GM12875 (cell line): Measurements from ENCODE around the gene AGAP1.

Experiments
- H3K4me3 ChIP-seq: one replicate; pipeline ENCODE4 v1.5.1; 2011; ENCODE audit warnings: low read depth, low read length, control low read depth
- TF ChIP-seq, protein P1 (sequence below): IDR thresholded peaks from 2 replicates; pipeline ENCODE4 v1.5.1; 2011; ENCODE audit warnings: low read depth, mild to moderate bottlenecking, control low read depth, inconsistent platforms, low read length, moderate library complexity, borderline replicate concordance; ENCODE audit not compliant: insufficient read depth

The AGAP1 gene

DNA sequence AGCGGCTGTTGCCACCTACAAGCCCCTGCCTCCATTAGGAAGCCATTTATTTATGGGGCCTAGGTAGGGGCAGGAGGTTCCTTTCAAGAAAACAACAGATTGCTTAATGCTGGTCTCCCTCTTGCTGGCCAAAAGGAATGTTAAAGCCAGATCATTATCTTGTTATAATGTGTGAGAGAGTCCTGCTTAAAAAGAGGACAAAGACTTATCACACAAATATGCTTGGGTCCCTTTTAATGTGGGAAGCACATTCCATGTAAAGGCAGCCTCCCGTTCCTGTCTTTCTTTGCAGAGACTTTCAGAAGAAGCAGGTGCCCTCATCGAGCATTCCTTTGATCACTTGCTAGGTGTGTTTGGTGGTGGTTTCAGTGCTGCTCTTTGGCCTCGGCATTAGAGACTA, 76.4 kb downstream of the AGAP1 start:
- no peak overlapping the region for H3K4me3 ChIP-seq
- TF ChIP-seq, protein P1, sequence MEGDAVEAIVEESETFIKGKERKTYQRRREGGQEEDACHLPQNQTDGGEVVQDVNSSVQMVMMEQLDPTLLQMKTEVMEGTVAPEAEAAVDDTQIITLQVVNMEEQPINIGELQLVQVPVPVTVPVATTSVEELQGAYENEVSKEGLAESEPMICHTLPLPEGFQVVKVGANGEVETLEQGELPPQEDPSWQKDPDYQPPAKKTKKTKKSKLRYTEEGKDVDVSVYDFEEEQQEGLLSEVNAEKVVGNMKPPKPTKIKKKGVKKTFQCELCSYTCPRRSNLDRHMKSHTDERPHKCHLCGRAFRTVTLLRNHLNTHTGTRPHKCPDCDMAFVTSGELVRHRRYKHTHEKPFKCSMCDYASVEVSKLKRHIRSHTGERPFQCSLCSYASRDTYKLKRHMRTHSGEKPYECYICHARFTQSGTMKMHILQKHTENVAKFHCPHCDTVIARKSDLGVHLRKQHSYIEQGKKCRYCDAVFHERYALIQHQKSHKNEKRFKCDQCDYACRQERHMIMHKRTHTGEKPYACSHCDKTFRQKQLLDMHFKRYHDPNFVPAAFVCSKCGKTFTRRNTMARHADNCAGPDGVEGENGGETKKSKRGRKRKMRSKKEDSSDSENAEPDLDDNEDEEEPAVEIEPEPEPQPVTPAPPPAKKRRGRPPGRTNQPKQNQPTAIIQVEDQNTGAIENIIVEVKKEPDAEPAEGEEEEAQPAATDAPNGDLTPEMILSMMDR: no peak

DNA sequence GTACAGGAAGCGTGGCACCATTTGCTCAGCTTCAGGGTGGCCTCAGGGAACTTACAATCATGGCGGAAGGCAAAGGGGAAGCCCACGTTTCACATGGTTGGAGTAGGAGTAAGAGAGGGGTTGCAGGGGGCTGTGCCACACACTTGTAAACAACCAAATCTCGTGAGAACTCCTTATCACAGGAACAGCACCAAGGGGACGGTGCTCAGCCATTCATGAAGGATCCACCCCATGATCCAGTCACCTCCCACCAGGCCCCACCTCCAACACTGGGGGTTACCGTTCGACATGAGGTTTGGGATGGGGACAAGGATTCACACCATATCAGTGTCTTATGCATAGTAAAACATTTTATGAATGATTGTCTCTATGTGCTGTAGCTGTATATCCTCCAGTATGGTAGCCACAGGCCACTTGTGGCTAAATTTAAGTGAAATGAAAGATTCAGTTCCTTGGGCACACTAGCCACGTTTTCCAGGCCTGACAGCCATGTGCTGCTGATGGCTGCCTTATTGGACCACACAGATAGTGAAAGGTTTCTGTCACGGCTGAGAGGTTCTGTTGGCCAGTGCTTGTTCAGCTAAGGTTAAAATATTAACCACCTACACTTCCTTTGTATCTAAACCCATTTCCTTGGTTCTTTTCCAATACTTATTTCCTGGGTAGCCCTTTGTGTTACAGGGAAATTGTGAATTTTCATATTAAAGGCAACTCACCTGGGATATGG, 77.3 kb downstream of the AGAP1 start:
- H3K4me3 ChIP-seq: no peak overlapping the region
- TF ChIP-seq, protein P1: no peak

DNA sequence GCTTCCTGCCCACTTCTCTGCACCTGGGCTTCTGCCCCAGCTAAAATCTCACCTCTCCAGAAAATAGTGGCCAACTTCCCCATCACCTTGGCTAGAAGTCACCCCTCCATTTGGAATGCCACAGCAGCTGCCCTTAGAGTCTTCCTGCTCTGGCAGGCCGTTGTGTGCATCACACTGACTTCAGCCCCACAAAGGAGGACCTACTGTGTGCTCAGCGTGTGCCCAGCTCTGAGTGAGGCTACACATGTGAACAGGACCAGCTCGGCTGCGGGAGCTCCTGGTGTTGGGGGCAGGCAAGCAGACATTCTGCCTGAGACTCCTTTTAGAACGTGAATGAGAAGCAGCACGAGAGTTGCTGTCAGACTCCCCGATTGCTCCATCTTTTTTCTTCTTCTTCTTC, 78.7 kb downstream of the AGAP1 start:
- TF ChIP-seq, protein P1: no peak
- H3K4me3 ChIP-seq: no peak overlapping the region

DNA sequence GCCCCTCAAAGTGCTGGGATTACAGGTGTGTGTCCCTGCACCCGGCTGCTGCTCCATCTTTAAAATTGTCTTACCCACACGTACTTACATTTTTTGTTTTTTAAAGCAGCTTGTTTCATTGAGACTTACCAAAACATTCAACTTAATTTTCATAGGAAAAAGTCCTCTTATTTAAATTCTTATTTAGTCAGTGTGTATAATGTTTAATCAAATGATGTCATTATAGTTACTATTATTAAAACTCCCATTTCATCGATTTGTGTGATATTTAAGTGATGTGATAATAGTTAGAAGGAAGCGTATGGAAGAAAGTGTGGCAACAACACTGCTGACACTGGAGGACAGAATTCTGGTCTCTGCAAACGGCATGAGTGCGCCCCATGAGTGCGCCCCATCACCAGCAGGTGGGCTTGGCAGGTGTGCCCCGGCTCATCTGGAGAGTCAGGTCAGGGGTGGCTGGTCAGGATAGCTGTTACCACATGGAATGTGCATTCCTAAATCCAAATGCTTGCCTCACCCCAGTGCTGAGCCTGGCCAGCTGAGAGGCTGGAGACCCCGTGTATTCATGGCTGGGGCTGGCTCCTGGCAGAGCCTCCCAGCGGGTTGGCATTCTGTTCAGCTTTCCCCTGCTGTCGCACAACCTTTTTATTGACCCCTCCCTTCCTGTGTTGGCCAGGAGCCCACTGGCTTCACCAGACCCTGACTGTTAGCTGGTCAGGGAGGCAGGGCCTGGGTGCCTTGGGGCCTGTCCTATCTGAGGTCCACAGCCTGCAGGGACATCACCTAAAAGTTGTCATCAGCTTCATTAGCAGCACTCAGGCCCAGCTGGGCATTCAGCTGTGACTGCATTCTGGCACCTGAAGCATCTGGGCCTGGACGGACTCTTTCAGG, 79.7 kb downstream of the AGAP1 start:
- TF ChIP-seq, protein P1: no peak
- H3K4me3 ChIP-seq: no peak overlapping the region

DNA sequence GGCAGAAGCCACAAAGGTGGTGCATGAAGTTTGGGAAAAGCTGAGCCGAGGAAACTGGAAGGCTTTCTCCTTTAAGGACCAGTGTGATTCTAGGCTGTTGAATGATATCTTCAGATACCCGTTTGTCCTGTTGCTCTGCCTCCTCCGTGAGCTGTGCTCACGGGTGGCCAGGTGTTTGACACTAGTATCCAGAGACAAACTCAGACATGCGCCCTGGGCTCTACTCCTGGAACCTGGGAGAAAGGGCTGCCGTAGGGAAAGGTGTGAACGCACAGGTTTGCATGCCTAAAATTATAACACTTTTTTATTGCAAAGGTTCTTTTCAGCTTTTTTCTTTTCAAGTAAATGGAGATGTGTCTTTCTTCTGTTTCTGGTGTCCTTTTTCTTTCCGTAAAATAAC, 81.6 kb downstream of the AGAP1 start:
- H3K4me3 ChIP-seq: no peak overlapping the region
- TF ChIP-seq, protein P1: no peak

DNA sequence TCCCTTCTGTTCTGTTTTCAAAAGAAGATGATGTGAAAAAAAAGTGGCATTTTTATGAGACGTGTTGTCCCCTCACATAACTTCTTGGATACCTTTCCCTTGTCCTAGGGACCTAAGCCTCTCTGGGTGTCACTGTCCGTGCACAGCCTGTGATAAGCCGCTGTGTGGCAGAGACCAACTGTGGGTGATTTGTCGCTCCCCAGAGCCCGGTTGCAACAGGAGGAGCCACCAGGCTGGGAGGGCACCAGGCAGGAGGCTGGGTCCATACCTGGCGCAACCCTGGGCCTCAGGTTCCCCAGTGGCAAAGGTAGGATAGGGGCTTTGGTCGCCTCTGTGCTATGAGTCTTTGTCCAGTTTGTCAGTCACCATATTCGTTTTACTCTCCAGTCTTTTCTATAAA, 82.1 kb downstream of the AGAP1 start:
- no peak overlapping the region for H3K4me3 ChIP-seq
- TF ChIP-seq, protein P1: no peak
